GM19193 (cell line): ENCODE data around the gene DNTT.
A peak's percentile ranks its signal among the peaks of the same experiment; 100 is the strongest.

Experiments used
- POLR2A ChIP-seq: IDR thresholded peaks from 4 replicates; pipeline ENCODE4 v1.6.1; 2011; ENCODE audit not compliant: insufficient read depth, insufficient read length; ENCODE audit errors: extremely low read depth

Gene DNTT

DNA sequence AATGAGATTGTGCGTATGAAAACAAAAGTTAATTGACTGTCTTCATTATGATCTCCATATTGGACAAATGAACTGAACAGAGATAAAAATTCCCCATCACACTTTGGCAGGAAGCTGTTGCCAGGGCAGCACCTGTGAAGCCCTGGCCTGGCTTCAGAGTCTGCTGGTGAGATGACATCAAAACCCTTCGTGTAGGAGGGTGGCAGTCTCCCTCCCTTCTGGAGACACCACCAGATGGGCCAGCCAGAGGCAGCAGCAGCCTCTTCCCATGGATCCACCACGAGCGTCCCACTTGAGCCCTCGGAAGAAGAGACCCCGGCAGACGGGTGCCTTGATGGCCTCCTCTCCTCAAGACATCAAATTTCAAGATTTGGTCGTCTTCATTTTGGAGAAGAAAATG, at the start of gene DNTT:
Gene DNTT, plus strand, starts transcription at position 205 of the 400 bp plus-strand sequence. Its CDS starts 64 bp downstream, at position 269.
- TF ChIP-seq POLR2A: no peak

DNA sequence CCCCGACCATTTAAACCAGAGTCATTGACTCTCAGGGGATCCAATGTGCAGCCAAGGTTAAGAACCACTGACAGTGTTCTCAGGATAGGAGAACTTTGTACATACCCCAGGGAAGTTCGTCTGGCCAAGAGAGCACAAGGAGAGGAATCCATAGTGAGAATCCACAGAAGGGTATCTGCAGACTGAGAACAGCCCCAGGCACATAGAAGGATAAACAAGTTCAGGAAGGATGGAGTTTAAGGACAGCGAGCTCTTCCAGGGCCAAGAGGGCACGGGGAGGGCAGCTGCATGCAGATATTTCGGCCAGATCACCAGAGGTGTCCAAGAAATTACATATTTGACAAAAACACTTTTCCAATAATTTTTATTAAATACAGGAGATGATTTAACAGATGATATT, 49.3 kb upstream of the DNTT start:
- no peak for TF ChIP-seq POLR2A

- no peak for TF ChIP-seq POLR2A
Observed at GRCh38 chr10:96255549-96256333, 48.5 kb upstream of the DNTT start.

GRCh38 chr10:96257944-96258343, 46.3 kb upstream of the DNTT start:
- TF ChIP-seq POLR2A: no peak

DNA sequence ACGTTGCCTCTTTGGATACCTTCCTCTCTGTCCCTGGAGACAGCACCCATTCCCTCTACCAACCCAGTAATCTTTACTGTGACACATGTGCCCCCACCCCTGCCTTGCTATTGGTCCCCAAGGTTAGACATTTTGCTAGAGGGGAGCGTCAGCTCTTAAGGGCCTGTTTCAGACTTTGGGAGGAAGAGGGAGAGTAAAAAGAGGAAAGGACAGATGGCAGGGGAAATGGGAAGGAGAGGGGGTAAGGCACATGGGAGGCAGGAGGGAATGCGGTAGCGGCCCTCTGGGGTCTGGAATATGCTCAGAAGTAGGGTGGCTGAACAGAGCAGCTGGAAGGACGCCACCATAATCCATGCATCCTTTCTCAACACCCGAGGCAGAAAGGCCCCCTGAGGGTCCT, 45.1 kb upstream of the DNTT start:
- no peak for TF ChIP-seq POLR2A

DNA sequence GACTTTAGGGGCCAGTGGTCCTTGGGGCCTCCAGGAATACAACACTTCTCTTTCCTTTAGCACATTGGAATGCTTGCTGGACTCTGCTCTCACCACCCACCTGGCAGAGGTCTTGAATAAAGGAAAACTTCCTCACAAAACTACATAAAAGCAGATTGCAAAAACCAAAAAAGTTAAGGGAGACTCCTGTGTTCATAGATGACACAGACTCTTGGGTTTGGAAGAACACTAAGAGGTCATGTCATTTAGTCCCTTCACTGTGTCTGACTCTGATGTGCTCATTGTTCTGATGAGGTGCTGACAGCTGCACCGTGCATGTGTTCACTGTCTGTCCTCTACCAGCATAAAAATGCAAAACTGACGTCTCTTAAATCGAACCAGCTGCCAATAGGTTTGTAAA, 44.2 kb upstream of the DNTT start:
- no peak for TF ChIP-seq POLR2A

DNA sequence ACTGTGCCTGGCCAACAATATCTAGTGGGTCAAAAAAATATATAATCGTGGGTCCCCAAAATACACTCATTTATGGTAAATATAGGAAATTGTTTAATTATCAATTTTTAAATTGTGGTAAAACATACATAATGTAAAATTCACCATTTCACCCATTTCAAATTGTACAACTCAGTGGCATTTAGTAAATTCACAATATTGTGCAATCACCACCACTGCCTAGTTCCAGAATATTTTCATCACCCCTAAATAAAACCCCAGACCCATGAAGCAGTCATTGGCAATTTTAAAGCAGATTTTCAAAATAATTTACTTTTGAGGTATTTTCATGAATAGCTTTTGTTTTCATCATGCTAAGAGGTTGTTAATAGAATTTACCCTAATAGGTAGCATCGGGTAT, 43.1 kb upstream of the DNTT start:
- TF ChIP-seq POLR2A: no peak

DNA sequence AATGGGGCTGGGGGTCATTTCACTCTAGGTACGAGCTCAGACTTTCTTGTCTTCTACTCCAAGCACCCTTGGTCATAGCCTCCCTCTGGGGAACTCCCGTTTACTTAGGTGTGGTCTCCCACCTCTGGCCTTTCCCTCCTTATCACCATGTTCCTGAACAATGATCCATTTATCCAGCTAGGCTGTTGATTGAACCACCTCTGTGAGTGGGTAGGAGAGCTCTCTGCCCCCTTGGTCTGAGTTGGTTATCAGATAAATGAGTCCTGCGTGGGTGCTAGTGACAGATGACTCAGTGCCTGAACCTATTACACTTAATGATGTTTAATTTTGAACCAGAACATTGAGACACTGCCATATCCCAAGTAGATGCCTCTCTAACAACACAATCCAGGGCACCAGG, 42.3 kb upstream of the DNTT start:
- TF ChIP-seq POLR2A: no peak

DNA sequence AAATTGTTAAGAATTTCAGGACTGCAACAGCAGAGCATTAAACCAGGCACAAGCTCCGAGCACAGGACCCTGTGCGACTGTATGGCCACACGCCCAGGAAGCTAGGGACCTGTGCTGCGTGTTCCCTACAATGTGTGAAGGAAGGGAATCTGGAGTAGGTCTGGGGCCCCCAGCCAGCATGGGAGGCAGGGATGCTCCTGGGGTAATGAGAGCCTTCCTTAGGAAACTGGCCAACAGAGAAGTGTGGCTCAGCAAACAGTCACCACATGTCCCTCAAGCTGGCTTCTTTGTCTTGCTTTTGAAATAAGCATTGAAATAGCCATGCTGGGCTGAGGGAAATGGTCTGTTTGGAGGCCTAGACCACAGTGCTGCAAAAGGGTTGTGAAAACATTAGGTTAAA, 41.1 kb upstream of the DNTT start:
- no peak for TF ChIP-seq POLR2A

- TF ChIP-seq POLR2A: no peak
Observed at GRCh38 chr10:96263669-96264068, 40.6 kb upstream of the DNTT start.

DNA sequence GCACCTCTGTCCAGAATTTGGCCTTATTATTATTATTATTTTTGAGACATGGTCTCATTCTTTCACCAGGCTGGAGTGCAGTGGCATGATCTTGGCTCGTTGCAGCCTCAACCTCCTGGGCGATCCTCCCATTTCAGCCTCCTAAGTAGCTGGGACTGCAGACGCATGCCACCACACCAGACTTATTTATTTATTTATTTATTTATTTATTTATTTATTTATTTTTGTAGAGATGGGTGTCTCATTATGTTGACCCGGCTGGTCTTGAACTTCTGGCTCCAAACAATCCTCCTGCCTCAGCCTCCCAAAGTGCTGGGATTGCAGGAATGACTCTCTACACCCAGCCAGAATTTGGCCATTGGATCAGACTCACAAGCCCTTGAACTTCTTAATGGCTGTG, 39.3 kb upstream of the DNTT start:
- TF ChIP-seq POLR2A: no peak

GRCh38 chr10:96266118-96266770, 38.0 kb upstream of the DNTT start:
- TF ChIP-seq POLR2A: peak; percentile 20

GRCh38 chr10:96267234-96267705, 37.0 kb upstream of the DNTT start:
- no peak for TF ChIP-seq POLR2A

- TF ChIP-seq POLR2A: no peak
Observed at GRCh38 chr10:96268341-96268909, 35.8 kb upstream of the DNTT start.

- TF ChIP-seq POLR2A: peak; percentile 28
Observed at GRCh38 chr10:96269438-96270300, 34.6 kb upstream of the DNTT start.
